Cardiac muscle cell (in vitro differentiated cells and primary cell): ENCODE data around the gene HEPHL1. TPM values are rescaled to one million over a fixed set of nuclear protein-coding genes. Genes with fewer than 3 reads are reported as not detected.

ENCODE experiments used
- DNase-seq, 2 donors: peaks; one replicate each; pipeline versions ENCODE4 v3.0.0 to v3.0.0-alpha.2; 2010 to 2017; ENCODE audit warnings: low read depth in 1 of 2, low spot score in 1 of 2
- H3K27ac ChIP-seq: fragments of 200-600 bp; sonication (generic); 2 replicates; pipeline ENCODE4 v1.5.1; 2016
- H3K27me3 ChIP-seq: fragments of 200-600 bp; sonication (generic); 2 replicates; pipeline ENCODE4 v1.6.0; 2016; ENCODE audit warnings: control low read depth
- H3K36me3 ChIP-seq: fragments of 200-600 bp; sonication (generic); 2 replicates; pipeline ENCODE4 v1.5.1; 2016; ENCODE audit warnings: control low read depth
- H3K4me1 ChIP-seq: fragments of 200-600 bp; sonication (generic); 2 replicates; pipeline ENCODE4 v1.8.1; 2017; ENCODE audit warnings: low read depth, mild to moderate bottlenecking, mixed run types
- H3K4me3 ChIP-seq: fragments of 200-600 bp; sonication (generic); 2 replicates; pipeline ENCODE4 v1.5.1; 2016; ENCODE audit warnings: mild to moderate bottlenecking
- H3K9me3 ChIP-seq: fragments of 200-600 bp; sonication (generic); 2 replicates; pipeline ENCODE4 v1.5.1; 2017; ENCODE audit warnings: low read depth, mild to moderate bottlenecking, control low read depth
- polyA plus RNA-seq: library from polyadenylated mRNA; unstranded; fragments of >200 nt; fragmentation: Nextera tagmentation; extraction: Ambion mirVana; gene quantifications from 2 replicates; pipeline ENCODE4 v1.2.1, GENCODE V29; 2016
- total RNA-seq: library from RNA; depleted of rRNA; stranded (reverse); fragments of >200 nt; gene quantifications from 2 replicates; pipeline ENCODE4 v1.2.3, GENCODE V29; 2016
- TF ChIP-seq, protein P1 (sequence below): IDR thresholded peaks from 2 replicates; pipeline ENCODE4 v1.5.1; 2012; ENCODE audit warnings: low read depth, mild to moderate bottlenecking, low read length

Gene HEPHL1
- total and polyA plus RNA-seq, 2 experiments from 2014 or later: not detected

DNA sequence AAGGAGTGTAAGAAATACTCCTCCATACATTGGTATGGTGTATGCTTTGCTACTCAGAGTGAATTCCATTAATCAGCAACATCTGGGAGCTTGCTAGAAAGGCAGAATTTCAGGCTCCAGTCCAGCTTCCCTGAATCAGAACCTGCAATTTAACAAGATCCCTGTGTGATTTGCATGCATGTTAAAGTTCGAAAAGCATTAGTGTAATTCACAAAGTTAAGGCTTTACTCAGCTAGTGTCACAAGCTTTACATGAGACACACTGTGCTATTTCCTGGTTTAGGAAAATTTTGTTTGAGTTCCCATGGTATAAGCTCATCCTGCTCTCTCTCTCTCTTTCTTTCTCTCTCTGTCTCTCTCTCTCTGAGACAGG is 37.0 kb upstream of the HEPHL1 start:
- TF ChIP-seq, protein P1, sequence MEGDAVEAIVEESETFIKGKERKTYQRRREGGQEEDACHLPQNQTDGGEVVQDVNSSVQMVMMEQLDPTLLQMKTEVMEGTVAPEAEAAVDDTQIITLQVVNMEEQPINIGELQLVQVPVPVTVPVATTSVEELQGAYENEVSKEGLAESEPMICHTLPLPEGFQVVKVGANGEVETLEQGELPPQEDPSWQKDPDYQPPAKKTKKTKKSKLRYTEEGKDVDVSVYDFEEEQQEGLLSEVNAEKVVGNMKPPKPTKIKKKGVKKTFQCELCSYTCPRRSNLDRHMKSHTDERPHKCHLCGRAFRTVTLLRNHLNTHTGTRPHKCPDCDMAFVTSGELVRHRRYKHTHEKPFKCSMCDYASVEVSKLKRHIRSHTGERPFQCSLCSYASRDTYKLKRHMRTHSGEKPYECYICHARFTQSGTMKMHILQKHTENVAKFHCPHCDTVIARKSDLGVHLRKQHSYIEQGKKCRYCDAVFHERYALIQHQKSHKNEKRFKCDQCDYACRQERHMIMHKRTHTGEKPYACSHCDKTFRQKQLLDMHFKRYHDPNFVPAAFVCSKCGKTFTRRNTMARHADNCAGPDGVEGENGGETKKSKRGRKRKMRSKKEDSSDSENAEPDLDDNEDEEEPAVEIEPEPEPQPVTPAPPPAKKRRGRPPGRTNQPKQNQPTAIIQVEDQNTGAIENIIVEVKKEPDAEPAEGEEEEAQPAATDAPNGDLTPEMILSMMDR: no peak
- Histone ChIP-seq H3K36me3 (no peaks in the 10 kb centered on the region), H3K4me1 (no peaks in the 10 kb centered on the region), H3K4me3 (no peak overlapping the region), H3K27ac (no peak overlapping the region), H3K9me3 (no peaks in the 10 kb centered on the region), H3K27me3 (no peaks in the 10 kb centered on the region)
- no peak for DNase-seq

DNA sequence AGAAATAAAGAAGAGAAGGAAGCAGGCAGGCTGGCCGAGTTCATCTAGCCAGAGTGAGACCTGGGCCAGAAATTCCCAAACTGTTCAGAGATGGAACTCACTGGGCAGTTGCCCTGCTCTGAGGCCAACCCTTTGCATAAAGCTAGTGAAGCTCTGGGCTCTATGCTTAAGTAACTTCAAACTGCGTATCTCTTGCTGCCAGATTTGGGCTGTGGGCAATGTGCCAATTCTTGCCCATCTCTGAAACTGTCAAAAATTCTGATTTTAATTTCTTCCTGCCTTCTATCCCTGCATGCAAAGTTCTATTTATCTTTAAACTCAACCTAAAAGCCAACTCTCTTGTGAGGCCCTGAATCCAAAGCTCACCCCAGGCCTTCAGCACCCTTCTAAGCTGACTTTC is 36.2 kb upstream of the HEPHL1 start:
- Histone ChIP-seq H3K36me3 (no peaks in the 10 kb centered on the region), H3K9me3 (no peaks in the 10 kb centered on the region), H3K27ac (no peak overlapping the region), H3K4me3 (no peak overlapping the region), H3K4me1 (no peaks in the 10 kb centered on the region), H3K27me3 (no peaks in the 10 kb centered on the region)
- no peak for DNase-seq
- TF ChIP-seq, protein P1: no peak

DNA sequence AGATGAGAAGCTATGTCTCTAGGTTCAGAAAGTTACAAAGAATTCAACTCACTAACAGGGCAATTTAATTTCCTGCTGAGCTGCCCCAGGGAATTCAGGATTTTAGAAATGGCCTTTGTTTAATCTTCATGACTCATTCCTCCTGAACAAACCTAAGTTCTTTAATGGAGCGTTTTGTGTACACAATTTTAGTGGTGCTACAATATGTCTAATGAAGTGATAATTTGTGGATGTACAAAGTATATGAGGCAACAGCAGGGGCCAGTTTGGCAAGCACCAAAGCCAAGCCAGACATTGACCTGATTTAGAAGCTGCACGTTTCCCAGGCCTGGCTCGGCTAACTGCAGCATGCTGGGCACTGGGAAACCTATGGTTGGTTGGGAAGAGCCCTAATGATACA is 34.4 kb upstream of the HEPHL1 start:
- Histone ChIP-seq H3K36me3 (no peaks in the 10 kb centered on the region), H3K4me3 (no peak overlapping the region), H3K4me1 (no peaks in the 10 kb centered on the region), H3K27me3 (no peaks in the 10 kb centered on the region), H3K9me3 (no peaks in the 10 kb centered on the region), H3K27ac (no peak overlapping the region)
- TF ChIP-seq, protein P1: no peak
- peak in 1 of 2 donors; percentile 41 for DNase-seq

DNA sequence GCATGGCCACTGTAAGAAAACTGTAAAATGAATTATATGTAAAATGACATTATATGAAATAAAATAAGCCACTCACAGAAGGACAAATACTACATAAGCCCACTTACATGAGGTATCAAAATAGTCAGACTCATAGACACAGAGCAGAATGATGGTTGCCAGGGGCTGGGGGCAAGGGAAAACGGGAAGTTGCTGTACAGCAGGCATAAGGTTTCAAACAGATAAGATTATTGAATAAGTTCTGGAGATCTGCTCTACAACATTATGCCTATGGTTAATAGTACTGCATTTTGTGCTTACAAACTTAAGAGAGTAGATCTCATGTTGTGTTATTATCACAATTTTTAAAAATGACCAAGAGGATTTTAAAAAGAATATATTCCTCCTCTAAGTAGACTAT is 32.7 kb upstream of the HEPHL1 start:
- no peaks in the 10 kb centered on the region for H3K27me3 ChIP-seq
- no peak for DNase-seq
- TF ChIP-seq, protein P1: no peak

DNA sequence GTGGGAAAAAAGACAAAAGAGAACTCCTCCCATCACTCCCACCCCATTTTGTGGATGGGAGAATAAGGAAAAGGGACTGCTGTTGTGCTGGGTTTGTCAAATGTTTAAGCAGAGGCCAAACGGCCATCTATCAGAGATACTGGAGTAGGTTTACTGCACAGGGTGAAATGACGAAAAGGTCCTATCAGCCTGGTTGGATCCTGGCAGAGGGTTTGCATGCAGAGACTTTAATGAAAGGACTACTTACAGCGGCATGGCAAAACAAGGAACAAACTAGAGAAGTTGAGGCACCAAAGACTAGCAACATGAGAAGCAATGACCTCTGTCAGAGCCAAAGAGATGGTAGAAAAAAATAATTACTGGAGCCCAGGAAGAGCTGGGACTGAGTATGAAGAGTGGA is 32.2 kb upstream of the HEPHL1 start:
- H3K27ac ChIP-seq: no peak overlapping the region
- no peak for DNase-seq
- TF ChIP-seq, protein P1: no peak
- H3K9me3 ChIP-seq: peaks cover 4% of the 10 kb centered on the region
- H3K27me3 ChIP-seq: no peaks in the 10 kb centered on the region
- H3K36me3 ChIP-seq: no peaks in the 10 kb centered on the region
- H3K4me3 ChIP-seq: no peak overlapping the region
- H3K4me1 ChIP-seq: no peaks in the 10 kb centered on the region

More for the DNA sequence above, 32.7 kb upstream of the HEPHL1 start:
- H3K27ac ChIP-seq: no peak overlapping the region
- H3K4me3 ChIP-seq: no peak overlapping the region
- peaks cover 3% of the 10 kb centered on the region for H3K9me3 ChIP-seq
- H3K4me1 ChIP-seq: no peaks in the 10 kb centered on the region
- no peaks in the 10 kb centered on the region for H3K36me3 ChIP-seq

DNA sequence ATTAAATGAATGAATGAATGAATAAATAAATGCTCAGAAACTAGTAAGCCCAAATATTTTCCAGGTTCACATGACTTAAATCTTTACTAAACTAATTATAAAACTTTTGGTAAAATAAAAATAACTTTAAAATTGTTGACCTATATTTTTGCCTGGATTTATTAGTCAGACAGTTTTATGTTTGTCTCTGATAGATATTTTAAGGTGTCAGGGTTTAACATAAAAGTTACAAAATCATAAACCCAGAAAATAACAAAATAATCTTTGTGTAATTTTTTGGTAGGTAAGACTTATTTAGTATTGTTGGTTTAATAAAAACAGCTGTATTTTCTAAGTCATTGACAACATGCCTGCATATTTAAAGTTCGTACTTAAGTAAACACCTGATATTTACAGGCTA is 27.4 kb upstream of the HEPHL1 start:
- H3K27ac ChIP-seq: no peak overlapping the region
- H3K27me3 ChIP-seq: no peaks in the 10 kb centered on the region
- H3K36me3 ChIP-seq: no peaks in the 10 kb centered on the region
- no peak for DNase-seq
- H3K9me3 ChIP-seq: peaks cover 4% of the 10 kb centered on the region
- TF ChIP-seq, protein P1: no peak
- H3K4me3 ChIP-seq: no peak overlapping the region
- H3K4me1 ChIP-seq: no peaks in the 10 kb centered on the region
